ENCODE results near the gene ADAMTS17.

The ADAMTS17 gene

DNA sequence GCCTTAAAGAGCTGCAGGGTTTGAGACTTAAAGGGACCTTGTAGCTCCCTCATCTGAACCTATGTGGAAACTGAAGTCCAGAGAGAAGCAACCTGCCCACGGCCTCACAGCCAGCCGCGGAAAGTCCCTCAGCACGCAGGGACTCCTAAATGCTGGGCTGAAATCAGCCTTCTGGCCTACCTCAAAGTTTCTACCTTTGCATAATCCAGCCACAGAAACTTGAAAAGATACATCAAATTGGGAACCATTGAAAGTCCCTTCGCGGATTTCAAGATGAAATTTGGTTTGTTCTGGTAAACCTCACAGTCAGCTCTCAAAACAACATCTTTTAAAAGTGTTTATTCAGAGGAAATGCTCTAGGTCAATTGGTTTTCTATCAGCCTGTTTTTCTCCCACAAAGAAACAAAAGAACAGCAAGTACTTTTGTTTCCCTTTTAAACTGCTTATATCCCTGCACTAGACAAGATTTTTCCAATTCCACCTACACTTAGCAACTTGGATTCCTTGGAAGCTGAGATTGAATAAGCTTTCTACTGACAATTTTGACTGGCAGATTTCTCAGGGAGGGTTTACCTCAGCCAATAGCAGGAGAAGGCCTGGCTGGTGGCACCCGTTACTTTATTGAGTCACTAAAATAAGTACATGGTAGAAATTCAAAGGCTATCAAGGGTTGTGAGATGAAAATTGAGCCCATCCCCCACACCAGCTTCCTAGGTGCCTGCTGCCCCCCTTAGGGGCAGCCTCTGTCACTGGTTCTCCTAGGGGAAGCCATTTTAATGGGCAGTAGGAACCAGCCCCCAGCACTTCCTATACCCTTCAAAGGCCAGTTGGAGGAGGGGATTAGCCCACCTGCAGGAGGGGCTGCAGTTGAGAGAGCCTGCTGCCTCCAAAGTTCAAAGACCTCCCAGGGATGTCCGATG is 171.2 kb downstream of the ADAMTS17 start:
- TF ChIP-seq, protein P1, sequence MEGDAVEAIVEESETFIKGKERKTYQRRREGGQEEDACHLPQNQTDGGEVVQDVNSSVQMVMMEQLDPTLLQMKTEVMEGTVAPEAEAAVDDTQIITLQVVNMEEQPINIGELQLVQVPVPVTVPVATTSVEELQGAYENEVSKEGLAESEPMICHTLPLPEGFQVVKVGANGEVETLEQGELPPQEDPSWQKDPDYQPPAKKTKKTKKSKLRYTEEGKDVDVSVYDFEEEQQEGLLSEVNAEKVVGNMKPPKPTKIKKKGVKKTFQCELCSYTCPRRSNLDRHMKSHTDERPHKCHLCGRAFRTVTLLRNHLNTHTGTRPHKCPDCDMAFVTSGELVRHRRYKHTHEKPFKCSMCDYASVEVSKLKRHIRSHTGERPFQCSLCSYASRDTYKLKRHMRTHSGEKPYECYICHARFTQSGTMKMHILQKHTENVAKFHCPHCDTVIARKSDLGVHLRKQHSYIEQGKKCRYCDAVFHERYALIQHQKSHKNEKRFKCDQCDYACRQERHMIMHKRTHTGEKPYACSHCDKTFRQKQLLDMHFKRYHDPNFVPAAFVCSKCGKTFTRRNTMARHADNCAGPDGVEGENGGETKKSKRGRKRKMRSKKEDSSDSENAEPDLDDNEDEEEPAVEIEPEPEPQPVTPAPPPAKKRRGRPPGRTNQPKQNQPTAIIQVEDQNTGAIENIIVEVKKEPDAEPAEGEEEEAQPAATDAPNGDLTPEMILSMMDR (IDR thresholded peaks at IDR 0.05; ENCODE audit: low read depth, low read length) = no peak
- no peak for DNase-seq (ENCODE audit: low read depth, low spot score)
- H3K4me3 ChIP-seq (ENCODE audit: low read depth, low read length) = no peak overlapping the region
- in situ Hi-C loops (cut with HindIII; ENCODE audit: low sequenced_read_pairs) = no loop called here

DNA sequence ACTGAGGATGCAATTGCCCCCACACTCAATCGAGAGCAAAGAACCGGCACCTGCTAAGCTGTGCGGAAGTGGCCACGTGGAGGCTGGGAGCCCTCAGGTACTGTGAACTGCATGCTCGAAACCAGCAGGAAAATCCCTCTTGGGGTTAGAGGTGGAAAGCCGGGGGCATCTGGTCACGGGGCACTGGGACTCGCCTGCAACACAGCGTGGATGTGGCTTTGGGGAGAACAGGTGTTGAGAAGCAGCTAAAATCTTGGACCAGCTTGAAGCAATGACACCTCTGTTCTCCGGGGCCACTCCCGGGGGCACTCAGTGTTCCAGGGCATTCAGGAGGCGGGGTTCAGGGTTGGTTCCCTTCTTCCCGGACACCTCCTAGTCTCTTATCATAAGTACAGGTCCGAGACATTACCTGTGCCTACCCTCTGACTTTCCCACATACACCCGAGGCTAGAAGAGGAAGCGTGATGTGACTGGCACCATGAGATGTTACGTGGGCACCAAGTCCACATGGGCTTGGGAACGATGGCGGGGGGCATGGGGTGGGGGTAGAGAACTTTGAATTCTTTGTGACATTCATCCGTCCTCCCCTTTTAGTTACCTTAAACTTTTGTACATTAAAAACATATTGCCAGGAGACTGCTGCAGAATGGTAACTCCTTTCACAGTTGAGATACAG is 172.0 kb downstream of the ADAMTS17 start:
- no peak for DNase-seq (ENCODE audit: low read depth, low spot score)
- no peak overlapping the region for H3K4me3 ChIP-seq (ENCODE audit: low read depth, low read length)
- TF ChIP-seq, protein P1 (IDR thresholded peaks at IDR 0.05; ENCODE audit: low read depth, low read length) = no peak
- in situ Hi-C loops (cut with HindIII; ENCODE audit: low sequenced_read_pairs) = no loop called here

DNA sequence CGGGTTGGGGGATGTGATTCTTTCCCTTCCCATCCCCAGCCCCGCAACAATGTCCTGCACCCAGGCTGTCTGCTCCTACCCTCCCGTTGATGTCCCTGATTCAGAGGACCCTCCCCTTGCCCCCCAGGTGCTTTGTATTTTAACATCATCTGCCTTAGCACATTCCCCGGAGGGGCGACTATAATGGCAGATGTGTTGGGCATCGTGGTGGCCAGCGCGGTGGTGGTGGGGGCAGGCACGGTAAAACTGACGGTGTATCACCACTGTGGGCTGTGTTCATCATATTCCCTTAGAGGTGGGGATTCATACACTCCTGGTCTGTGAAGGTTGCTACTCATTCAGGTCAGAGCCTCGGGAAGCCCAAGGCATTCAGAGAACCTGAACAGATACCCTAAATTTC is 173.0 kb downstream of the ADAMTS17 start:
- no peak for DNase-seq (ENCODE audit: low read depth, low spot score)
- in situ Hi-C loops (cut with HindIII; ENCODE audit: low sequenced_read_pairs) = no loop called here
- no peak overlapping the region for H3K4me3 ChIP-seq (ENCODE audit: low read depth, low read length)
- TF ChIP-seq, protein P1 (IDR thresholded peaks at IDR 0.05; ENCODE audit: low read depth, low read length) = no peak

DNA sequence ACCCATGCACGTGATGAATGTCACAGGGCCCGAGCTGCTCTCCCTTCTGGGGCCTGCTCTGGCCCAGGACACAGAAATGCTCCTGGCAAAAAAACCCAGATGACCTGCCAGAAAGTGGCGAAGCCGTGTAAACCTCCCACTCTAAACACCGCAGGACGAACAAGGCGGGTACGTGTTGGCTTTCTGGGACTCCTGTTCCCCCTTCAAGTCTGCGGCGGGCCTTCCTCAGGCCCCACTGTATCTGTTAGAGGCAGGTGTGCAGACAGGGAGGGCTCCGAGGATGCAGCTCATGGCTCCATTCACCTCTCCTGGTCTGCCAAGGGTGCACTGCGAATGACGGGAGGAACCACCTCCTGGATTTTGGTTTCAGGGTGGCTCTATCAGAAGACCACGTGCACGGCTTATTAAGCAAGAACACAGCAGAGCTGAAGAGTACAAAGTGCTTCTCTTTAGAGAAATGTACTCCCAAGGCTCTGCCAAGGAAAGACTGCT is 173.8 kb downstream of the ADAMTS17 start:
- no peak for DNase-seq (ENCODE audit: low read depth, low spot score)
- in situ Hi-C loops (cut with HindIII; ENCODE audit: low sequenced_read_pairs) = no loop called here
- TF ChIP-seq, protein P1 (IDR thresholded peaks at IDR 0.05; ENCODE audit: low read depth, low read length) = no peak
- H3K4me3 ChIP-seq (ENCODE audit: low read depth, low read length) = no peak overlapping the region

DNA sequence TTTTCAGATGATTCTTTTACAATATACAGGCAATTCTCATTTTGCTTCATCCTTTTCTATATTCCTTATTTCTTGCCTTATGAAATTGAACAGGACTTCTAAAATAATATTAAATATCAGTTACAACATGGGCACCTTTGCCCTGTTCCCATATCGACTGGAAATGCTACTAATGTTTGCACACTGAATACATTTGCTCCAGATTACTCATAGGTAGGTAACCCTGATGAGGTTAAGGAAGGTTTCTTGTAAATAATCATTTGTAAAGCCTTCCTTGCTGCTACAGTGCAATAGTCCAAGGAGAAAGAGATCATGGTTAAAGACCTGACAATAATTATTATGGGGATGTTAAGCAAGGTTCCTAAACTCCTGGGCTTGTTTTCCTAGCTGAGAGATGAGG is 175.5 kb downstream of the ADAMTS17 start:
- DNase-seq (ENCODE audit: low read depth, low spot score) = no peak
- in situ Hi-C loops (cut with HindIII; ENCODE audit: low sequenced_read_pairs) = no loop called here
- TF ChIP-seq, protein P1 (IDR thresholded peaks at IDR 0.05; ENCODE audit: low read depth, low read length) = no peak

DNA sequence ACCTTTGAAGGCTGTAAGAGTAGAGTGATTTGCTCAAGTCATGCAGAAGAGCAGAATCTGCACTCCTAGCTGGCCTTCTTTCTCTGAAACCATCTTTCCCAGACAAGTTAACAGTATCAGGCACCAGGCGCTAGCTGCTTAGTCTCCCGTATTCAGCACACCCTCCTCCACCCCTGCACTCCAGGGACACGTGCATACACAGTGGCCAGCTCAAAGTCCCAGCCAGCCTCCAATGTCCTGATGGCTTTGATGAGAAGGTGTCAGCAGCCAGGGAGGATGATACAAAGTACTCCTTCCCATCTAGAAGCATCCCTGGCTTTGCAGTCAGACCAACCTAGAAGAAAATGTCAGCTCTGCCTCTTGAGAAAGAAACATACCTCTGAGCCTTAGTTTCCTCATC is 177.8 kb downstream of the ADAMTS17 start:
- no peak overlapping the region for H3K4me3 ChIP-seq (ENCODE audit: low read depth, low read length)
- DNase-seq (ENCODE audit: low read depth, low spot score) = no peak
- TF ChIP-seq, protein P1 (IDR thresholded peaks at IDR 0.05; ENCODE audit: low read depth, low read length) = no peak
- in situ Hi-C loops (cut with HindIII; ENCODE audit: low sequenced_read_pairs) = no loop called here

More for the DNA sequence above, 175.5 kb downstream of the ADAMTS17 start:
- H3K4me3 ChIP-seq (ENCODE audit: low read depth, low read length) = no peak overlapping the region

All from astrocyte of the spinal cord (primary cell).